OCI-LY3 (cell line): ENCODE measurements around the gene JUND.

Experiments
- CTCF ChIP-seq: fragments of 200-600, 300-600 bp; sonication (generic); IDR thresholded peaks from 2 replicates; pipeline ENCODE4 v1.5.1; 2014; ENCODE audit warnings: antibody characterized with exemption, low read length, low read depth
- EZH2phosphoT487 ChIP-seq: fragments of 200-600 bp; shearing (Covaris generic); IDR thresholded peaks from 2 replicates; pipeline ENCODE4 v1.6.1; 2018; ENCODE audit warnings: antibody characterized with exemption, mixed run types, low read depth

- TF ChIP-seq CTCF (no peak), EZH2phosphoT487 (no peak)
Observed at GRCh38 chr19:18234194-18234593, 47.2 kb downstream of the JUND start.
